SK-N-SH treated with all-trans-retinoic acid at 6 μM for 48 hours (cell line): ENCODE data around the gene AGPS.

Source experiments
- CREB5 ChIP-seq: fragments of 250-450 bp; sonication (Bioruptor Pico); IDR thresholded peaks from 2 replicates; pipeline ENCODE4 v1.5.1; 2020; ENCODE audit warnings: low read depth, mild to moderate bottlenecking, moderate library complexity
- GLIS3 ChIP-seq: fragments of 250-450 bp; sonication (Bioruptor Pico); IDR thresholded peaks from 2 replicates; pipeline ENCODE4 v1.5.0; 2020; ENCODE audit warnings: mild to moderate bottlenecking, moderate library complexity
- PATZ1 ChIP-seq: fragments of 250-450 bp; sonication (Bioruptor Pico); IDR thresholded peaks from 2 replicates; pipeline ENCODE4 v1.8.0; 2020; ENCODE audit warnings: mild to moderate bottlenecking, moderate library complexity, borderline replicate concordance
- POU6F1 ChIP-seq: fragments of 250-450 bp; sonication (Bioruptor Pico); IDR thresholded peaks from 2 replicates; pipeline ENCODE4 v1.8.0; 2021; ENCODE audit warnings: low read depth, mild to moderate bottlenecking, moderate library complexity, borderline replicate concordance
- RARB ChIP-seq: fragments of 250-450 bp; sonication (Bioruptor Pico); IDR thresholded peaks from 2 replicates; pipeline ENCODE4 v1.8.0; 2021; ENCODE audit warnings: mild to moderate bottlenecking, moderate library complexity
- SNAI2 ChIP-seq: fragments of 250-450 bp; sonication (Bioruptor Pico); IDR thresholded peaks from 2 replicates; pipeline ENCODE4 v1.5.0; 2020; ENCODE audit warnings: mild to moderate bottlenecking, moderate library complexity
- ZFP3 ChIP-seq: fragments of 250-450 bp; sonication (Bioruptor Pico); IDR thresholded peaks from 2 replicates; pipeline ENCODE4 v1.5.0; 2020; ENCODE audit warnings: mild to moderate bottlenecking, moderate library complexity

DNA sequence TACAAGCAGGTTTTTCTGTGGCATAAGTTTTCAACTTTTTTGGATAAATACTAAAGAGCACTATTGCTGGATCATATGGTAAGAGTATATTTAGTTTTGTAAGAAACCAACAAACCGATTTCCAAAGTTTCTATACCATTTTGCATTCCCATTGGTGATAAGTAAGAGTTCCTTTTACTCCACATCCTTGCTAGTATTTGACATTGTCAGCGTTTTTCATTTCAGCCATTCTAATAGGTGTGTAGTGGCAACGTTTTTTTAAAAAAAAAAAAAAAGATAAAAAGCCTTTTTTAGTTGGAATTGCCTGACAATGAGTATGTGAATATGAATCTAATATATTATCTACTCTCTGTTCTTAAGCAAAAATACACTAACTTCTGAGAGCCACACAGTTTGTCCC is 185.9 kb downstream of the AGPS start:
- TF ChIP-seq GLIS3, result no peak
- no peak for TF ChIP-seq PATZ1 (CRISPR knock-in tag)
- no peak for TF ChIP-seq CREB5
- no peak for TF ChIP-seq RARB (CRISPR knock-in tag)
- no peak for TF ChIP-seq SNAI2 (CRISPR knock-in tag)
- no peak for TF ChIP-seq ZFP3
- no peak for TF ChIP-seq POU6F1 (CRISPR knock-in tag)
